ENCODE results near the gene TAS2R43. TPM values are rescaled to one million over a fixed set of nuclear protein-coding genes. Genes with fewer than 3 reads are reported as not detected.
"Not testable (repeated sequence)": the region's sequence is repeated elsewhere in the genome, so short reads cannot be mapped to it uniquely, and the experiment has no call there.

The TAS2R43 gene
- total RNA-seq, 1 donor from 2014 or later: 1.0 TPM

DNA sequence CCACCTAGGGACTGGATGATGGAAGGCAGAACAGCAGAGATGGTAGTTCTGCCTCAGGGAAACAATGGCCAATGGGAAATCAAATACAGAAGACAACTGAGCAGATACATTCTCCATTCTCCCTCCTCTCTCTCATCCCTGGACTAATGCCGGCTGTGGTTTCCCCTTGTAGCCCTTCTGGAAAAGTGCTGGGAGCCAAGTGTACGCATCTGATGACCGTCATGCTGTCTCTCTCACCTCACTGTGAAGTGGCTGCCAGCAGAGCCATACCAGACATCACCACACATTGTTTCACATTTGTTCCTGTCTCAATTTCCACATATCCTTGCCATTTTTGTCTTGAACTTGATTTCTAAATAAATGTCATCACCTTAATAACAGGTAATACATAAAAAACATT, 33.1 kb downstream of the TAS2R43 start:
- no peak for DNase-seq

DNA sequence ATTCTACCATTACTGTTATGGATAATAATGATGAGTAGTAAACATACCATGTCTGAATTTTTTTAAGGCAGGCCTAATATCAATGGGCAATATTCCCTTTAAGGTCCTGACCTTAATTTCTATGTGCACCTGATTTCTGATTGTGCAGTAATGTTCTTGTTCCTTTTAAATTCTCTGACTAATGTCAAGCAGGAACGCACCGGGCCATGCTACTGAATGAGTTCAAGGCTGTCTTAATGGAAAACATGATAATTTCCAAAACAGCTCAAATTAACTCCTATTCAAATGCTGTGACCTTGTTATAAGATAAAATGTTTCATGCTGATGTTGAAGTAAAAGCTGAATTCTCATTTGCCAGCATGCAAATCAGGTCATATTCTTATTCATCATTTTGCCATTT, 36.8 kb downstream of the TAS2R43 start:
- DNase-seq: no peak

DNA sequence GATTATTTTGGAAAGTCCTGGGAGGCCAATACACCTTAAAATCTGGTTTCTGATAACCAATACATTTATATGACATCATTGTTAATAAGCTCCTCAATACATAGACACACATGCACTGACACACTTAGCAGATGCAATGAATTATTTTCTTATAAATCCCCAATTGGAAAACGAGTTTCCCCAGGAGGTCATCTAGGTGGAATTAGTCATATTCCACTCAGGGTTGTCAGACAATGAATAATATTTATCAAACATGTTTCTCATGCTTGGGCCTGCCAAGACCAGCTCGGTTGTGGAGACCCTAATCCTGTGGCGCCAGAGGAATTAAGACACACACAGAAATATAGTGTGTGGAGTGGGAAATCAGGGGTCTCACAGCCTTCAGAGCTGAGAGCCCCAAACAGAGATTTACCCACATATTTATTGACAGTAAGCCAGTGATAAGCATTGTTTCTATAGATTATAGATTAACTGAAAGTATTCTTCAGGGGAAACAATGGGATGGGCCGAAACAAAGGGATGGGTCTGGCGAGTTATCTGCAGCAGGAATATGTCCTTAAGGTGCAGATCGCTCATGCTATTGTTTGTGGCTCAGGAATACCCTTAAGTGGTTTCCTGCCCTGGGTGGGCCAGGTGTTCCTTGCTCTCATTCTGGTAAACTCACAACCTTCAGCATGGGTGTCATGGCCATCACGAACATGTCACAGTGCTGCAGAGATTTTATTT, 42.1 kb downstream of the TAS2R43 start:
- DNase-seq: not testable (repeated sequence)

DNA sequence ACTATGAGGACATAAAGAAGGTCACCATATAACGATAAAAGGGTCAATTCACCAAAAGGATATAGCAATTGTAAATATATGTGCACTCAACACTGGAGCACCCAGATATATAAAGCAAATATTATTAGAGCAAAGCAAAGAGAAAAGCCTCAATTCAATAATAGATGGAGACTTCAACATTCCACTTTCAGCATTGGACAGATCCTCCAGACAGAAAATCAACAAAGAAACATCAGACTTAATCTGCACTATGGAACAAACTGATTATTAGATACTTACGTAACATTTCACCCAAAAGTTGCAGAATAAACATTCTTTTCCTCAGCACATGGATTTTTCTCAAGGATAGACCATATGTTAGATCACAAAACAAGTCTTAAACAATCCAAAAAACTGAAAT, 50.7 kb downstream of the TAS2R43 start:
- not testable (repeated sequence) for DNase-seq

Other genes with a start within 250 kb of the TAS2R43 start
- gene PRR4, start 242.8 kb downstream of the TAS2R43 start, total RNA-seq: 0.17 and 0.33 TPM in 2 replicates
- gene PRH1, start 208.1 kb downstream of the TAS2R43 start, total RNA-seq: 11.2 and 12.8 TPM in 2 replicates
- gene TAS2R13, start 182.8 kb downstream of the TAS2R43 start, total RNA-seq: 0.84 and 1.0 TPM in 2 replicates
- not detected in 2 replicates for gene PRH2, start 163.1 kb downstream of the TAS2R43 start, total RNA-seq
- 0.74 and 2.0 TPM in 2 replicates for gene TAS2R14, start 153.1 kb downstream of the TAS2R43 start, total RNA-seq
- gene TAS2R50, start 105.4 kb downstream of the TAS2R43 start, total RNA-seq: 2.3 and 3.6 TPM in 2 replicates
- gene TAS2R20, start 94.0 kb downstream of the TAS2R43 start, total RNA-seq: 2.2 and 3.6 TPM in 2 replicates
- gene TAS2R19, start 69.7 kb downstream of the TAS2R43 start, total RNA-seq: 4.0 and 9.2 TPM in 2 replicates
- 3.8 and 6.8 TPM in 2 replicates for gene TAS2R31, start 60.9 kb downstream of the TAS2R43 start, total RNA-seq
- 2.4 and 3.6 TPM in 2 replicates for gene TAS2R46, start 30.0 kb downstream of the TAS2R43 start, total RNA-seq
- gene TAS2R30, start 42.3 kb upstream of the TAS2R43 start, total RNA-seq: 3.9 and 6.8 TPM in 2 replicates
- gene SMIM10L1, start 78.9 kb upstream of the TAS2R43 start, total RNA-seq: 6.6 and 7.4 TPM in 2 replicates
- gene TAS2R42, start 94.6 kb upstream of the TAS2R43 start, total RNA-seq: not detected in 2 replicates
- not detected in 2 replicates for gene PRB3, start 177.4 kb upstream of the TAS2R43 start, total RNA-seq
- gene PRB4, start 218.1 kb upstream of the TAS2R43 start, total RNA-seq: not detected in 2 replicates